ENCODE results near the gene FOXS1.

The FOXS1 gene

GRCh38 chr20:31821427-31821826 is 24.0 kb downstream of the FOXS1 start:
- DNase-seq (ENCODE audit: low read depth) = no peak
- no peak for TF ChIP-seq CTCF (conservative IDR thresholded peaks at IDR 0.05; ENCODE audit: low read length)
- no peak overlapping the region for H3K4me3 ChIP-seq (ENCODE audit: low read length)

- DNase-seq (ENCODE audit: low read depth) = no peak
- H3K4me3 ChIP-seq (ENCODE audit: low read length) = no peak overlapping the region
- no peak for TF ChIP-seq CTCF (conservative IDR thresholded peaks at IDR 0.05; ENCODE audit: low read length)
Observed at GRCh38 chr20:31820228-31820627, 25.2 kb downstream of the FOXS1 start.

- TF ChIP-seq CTCF (conservative IDR thresholded peaks at IDR 0.05; ENCODE audit: low read length) = no peak
Observed at GRCh38 chr20:31819083-31819784, 26.2 kb downstream of the FOXS1 start, which contains the start of gene MYLK2. Gene MYLK2, plus strand, starts transcription at chr20:31819356. Its CDS starts 225 bp downstream, at chr20:31819581.

GRCh38 chr20:31818376-31818908 is 27.0 kb downstream of the FOXS1 start:
- no peak for TF ChIP-seq CTCF (conservative IDR thresholded peaks at IDR 0.05; ENCODE audit: low read length)
- H3K4me3 ChIP-seq (ENCODE audit: low read length) = no peak overlapping the region
- no peak for DNase-seq (ENCODE audit: low read depth)

More at GRCh38 chr20:31819083-31819784, 26.2 kb downstream of the FOXS1 start, which contains the start of gene MYLK2:
- H3K4me3 ChIP-seq (ENCODE audit: low read length) = no peak within 1 kb of the TSS
- DNase-seq (ENCODE audit: low read depth) = no peak

GRCh38 chr20:31817461-31817860 is 27.9 kb downstream of the FOXS1 start:
- H3K4me3 ChIP-seq (ENCODE audit: low read length) = no peak overlapping the region
- TF ChIP-seq CTCF (conservative IDR thresholded peaks at IDR 0.05; ENCODE audit: low read length) = no peak
- no peak for DNase-seq (ENCODE audit: low read depth)

GRCh38 chr20:31816221-31816620 is 29.2 kb downstream of the FOXS1 start:
- no peak overlapping the region for H3K4me3 ChIP-seq (ENCODE audit: low read length)
- TF ChIP-seq CTCF (conservative IDR thresholded peaks at IDR 0.05; ENCODE audit: low read length) = no peak
- DNase-seq (ENCODE audit: low read depth) = no peak
